H9 (cell line): ENCODE data around the gene EPC1. TPM values are rescaled to one million over a fixed set of nuclear protein-coding genes. Genes with fewer than 3 reads are reported as not detected.

Experiments
- DNase-seq: peaks from one replicate; pipeline ENCODE4 v3.0.0-alpha.2; 2017
- H2AFZ ChIP-seq: one replicate; pipeline ENCODE4 v1.6.1; 2013; ENCODE audit warnings: mild to moderate bottlenecking, low read length, control low read depth, moderate library complexity
- H2AK5ac ChIP-seq: 2 replicates; pipeline ENCODE4 v1.6.1; 2013; ENCODE audit warnings: low read length, control low read depth, mixed read lengths; ENCODE audit not compliant: insufficient read length
- H2BK120ac ChIP-seq: one replicate; pipeline ENCODE4 v1.6.1; 2013; ENCODE audit warnings: low read depth, mild to moderate bottlenecking, low read length, control low read depth, inconsistent platforms; ENCODE audit not compliant: poor library complexity, severe bottlenecking
- H2BK12ac ChIP-seq: 2 replicates; pipeline ENCODE4 v1.6.1; 2013; ENCODE audit warnings: low read length, control low read depth, mixed read lengths, low read depth; ENCODE audit not compliant: insufficient read length
- H2BK15ac ChIP-seq: 2 replicates; pipeline ENCODE4 v1.6.1; 2013; ENCODE audit warnings: low read depth, low read length, control low read depth
- H2BK20ac ChIP-seq: one replicate; pipeline ENCODE4 v1.6.1; 2013; ENCODE audit warnings: low read depth, mild to moderate bottlenecking, low read length, control low read depth, inconsistent platforms; ENCODE audit not compliant: poor library complexity, severe bottlenecking
- H2BK5ac ChIP-seq: 2 replicates; pipeline ENCODE4 v1.6.1; 2013; ENCODE audit warnings: low read length, control low read depth, mixed read lengths; ENCODE audit not compliant: insufficient read length
- H3K14ac ChIP-seq: 2 replicates; pipeline ENCODE4 v1.6.1; 2013; ENCODE audit warnings: low read length, control low read depth; ENCODE audit not compliant: insufficient read depth
- H3K18ac ChIP-seq: 2 replicates; pipeline ENCODE4 v1.6.1; 2013; ENCODE audit warnings: low read depth, mild to moderate bottlenecking, mixed read lengths, low read length, control low read depth; ENCODE audit not compliant: insufficient read length
- H3K23ac ChIP-seq: 2 replicates; pipeline ENCODE4 v1.6.1; 2013; ENCODE audit warnings: low read length, control low read depth, mixed read lengths, low read depth; ENCODE audit not compliant: insufficient read length
- H3K23me2 ChIP-seq: 2 replicates; pipeline ENCODE4 v1.6.1; 2013; ENCODE audit warnings: low read depth, mild to moderate bottlenecking, mixed read lengths, low read length, control low read depth; ENCODE audit not compliant: insufficient read length, poor library complexity, severe bottlenecking
- H3K27ac ChIP-seq: 2 replicates; pipeline ENCODE4 v1.5.1; 2013; ENCODE audit warnings: low read length, control low read depth, mixed read lengths, low read depth; ENCODE audit not compliant: insufficient read length
- H3K27me3 ChIP-seq: 2 replicates; pipeline ENCODE4 v1.6.1; 2013; ENCODE audit warnings: low read length, control low read depth, inconsistent platforms; ENCODE audit not compliant: insufficient read depth
- H3K4ac ChIP-seq: 2 replicates; pipeline ENCODE4 v1.6.1; 2013; ENCODE audit warnings: low read depth, mild to moderate bottlenecking, control low read depth, inconsistent platforms, low read length, moderate library complexity
- H3K4me1 ChIP-seq: 2 replicates; pipeline ENCODE4 v1.6.1; 2013; ENCODE audit warnings: low read length, control low read depth, inconsistent platforms; ENCODE audit not compliant: insufficient read depth
- H3K4me2 ChIP-seq: 2 replicates; pipeline ENCODE4 v1.6.1; 2013; ENCODE audit warnings: low read length, control low read depth, mixed read lengths; ENCODE audit not compliant: insufficient read length, insufficient read depth
- H3K56ac ChIP-seq: 2 replicates; pipeline ENCODE4 v1.6.1; 2013; ENCODE audit warnings: low read depth, mild to moderate bottlenecking, mixed read lengths, low read length, control low read depth; ENCODE audit not compliant: insufficient read length
- H3K79me1 ChIP-seq: 2 replicates; pipeline ENCODE4 v1.6.1; 2013; ENCODE audit warnings: low read depth, mild to moderate bottlenecking, moderate library complexity, low read length, control low read depth, inconsistent platforms; ENCODE audit not compliant: insufficient read depth, poor library complexity, severe bottlenecking
- H3K79me2 ChIP-seq: 2 replicates; pipeline ENCODE4 v1.6.1; 2013; ENCODE audit warnings: low read length, control low read depth, inconsistent platforms; ENCODE audit not compliant: insufficient read depth
- H3K9ac ChIP-seq: 2 replicates; pipeline ENCODE4 v1.6.1; 2013; ENCODE audit warnings: low read length, control low read depth, mixed read lengths; ENCODE audit not compliant: insufficient read length; ENCODE audit errors: extremely low read depth
- H3K9me3 ChIP-seq: one replicate; pipeline ENCODE4 v1.6.1; 2013; ENCODE audit warnings: low read depth, low read length, inconsistent platforms; ENCODE audit not compliant: control insufficient read depth
- H3T11ph ChIP-seq: one replicate; pipeline ENCODE4 v1.6.1; 2013; ENCODE audit warnings: mild to moderate bottlenecking, low read length, control low read depth, inconsistent platforms
- H4K20me1 ChIP-seq: one replicate; pipeline ENCODE4 v1.6.1; 2013; ENCODE audit not compliant: control insufficient read depth, insufficient read length, insufficient read depth
- H4K5ac ChIP-seq: 2 replicates; pipeline ENCODE4 v1.6.1; 2013; ENCODE audit warnings: low read depth, mild to moderate bottlenecking, mixed read lengths, low read length, control low read depth; ENCODE audit not compliant: insufficient read length
- H4K8ac ChIP-seq: replicated peaks from 2 replicates; pipeline ENCODE4 v1.6.1; 2013; ENCODE audit warnings: low read length, control low read depth, mixed read lengths, low read depth; ENCODE audit not compliant: insufficient read length
- H4K91ac ChIP-seq: 2 replicates; pipeline ENCODE4 v1.6.1; 2013; ENCODE audit warnings: low read depth, mild to moderate bottlenecking, moderate library complexity, mixed read lengths, low read length, control low read depth; ENCODE audit not compliant: insufficient read length
- H3K27ac Mint-ChIP-seq, 3 experiments: 2 replicates in 2 of 3; 3 replicates in 1 of 3; pipeline ENCODE4 v1.8.0; 2020 to 2021; ENCODE audit warnings: mixed read lengths in 3 of 3, mild to moderate bottlenecking in 1 of 3, moderate library complexity in 1 of 3
- H3K27me3 Mint-ChIP-seq: 2 replicates; pipeline ENCODE4 v1.8.0; 2021; ENCODE audit warnings: low read depth, mild to moderate bottlenecking, moderate library complexity, mixed read lengths
- H3K36me3 Mint-ChIP-seq, 3 experiments: 2 replicates in 2 of 3; 3 replicates in 1 of 3; pipeline ENCODE4 v1.8.0; 2020 to 2021; ENCODE audit warnings: low read depth in 3 of 3, mixed read lengths in 3 of 3; ENCODE audit not compliant: insufficient read depth in 1 of 3
- H3K4me1 Mint-ChIP-seq, 2 experiments: 2 replicates each; pipeline ENCODE4 v1.8.0; 2020; ENCODE audit warnings: mixed read lengths in 2 of 2
- H3K4me3 Mint-ChIP-seq, 2 experiments: 2 replicates in 1 of 2; 3 replicates in 1 of 2; pipeline ENCODE4 v1.8.0; 2020 to 2021; ENCODE audit warnings: mild to moderate bottlenecking in 2 of 2, mixed read lengths in 2 of 2, moderate library complexity in 1 of 2
- H3K9me3 Mint-ChIP-seq, 2 experiments: 2 replicates in 1 of 2; 3 replicates in 1 of 2; pipeline ENCODE4 v1.8.0; 2020; ENCODE audit warnings: mild to moderate bottlenecking in 2 of 2, mixed read lengths in 2 of 2, moderate library complexity in 1 of 2
- WGBS: extraction: QIAGEN DNeasy Blood & Tissue Kit; methylation state at CpG from one replicate; pipeline ENCODE4 v1.1.7; 2013; ENCODE audit warnings: missing lambda C conversion rate, low lambda C conversion rate, mixed read lengths; ENCODE audit not compliant: insufficient read length; ENCODE audit errors: extremely low coverage; 5-methylcytosine and 5-hydroxymethylcytosine counted together
- total RNA-seq: library from RNA; stranded (reverse); gene quantifications from 2 replicates; pipeline ENCODE4 v1.2.1, GENCODE V29; 2021
- TF ChIP-seq, protein P1 (sequence below): fragments of 200-600 bp; sonication (generic); conservative IDR thresholded peaks from 3 replicates; pipeline ENCODE4 v1.8.0; 2021; ENCODE audit warnings: antibody characterized with exemption, mild to moderate bottlenecking

The EPC1 gene
- total RNA-seq, 1 experiment from 2014 or later: 32.5 TPM

DNA sequence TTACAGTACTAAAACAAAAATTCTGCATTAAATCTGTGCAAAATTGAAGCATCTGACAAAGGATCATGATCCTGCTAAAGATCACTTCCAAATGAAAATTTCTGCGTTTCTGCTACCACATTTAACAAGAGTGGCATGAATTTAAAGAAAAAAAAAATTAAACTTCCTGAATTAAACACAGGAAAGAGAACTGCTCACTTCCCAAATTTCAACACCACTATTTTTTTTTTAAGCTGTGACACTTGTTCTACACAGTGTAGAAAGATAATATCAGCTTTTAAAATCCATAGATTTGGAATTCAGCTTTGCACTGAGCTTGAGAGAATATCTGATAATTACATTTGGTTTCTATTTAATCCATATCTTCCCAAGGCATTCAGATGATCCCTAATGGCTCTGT is 73.6 kb downstream of the EPC1 start:
- H2BK120ac ChIP-seq: no peak overlapping the region
- H2BK15ac ChIP-seq: no peak overlapping the region
- no peak overlapping the region for H4K8ac ChIP-seq
- no peaks in the 10 kb centered on the region for H3K23me2 ChIP-seq
- no peak overlapping the region for H3K56ac ChIP-seq
- WGBS: no CpG with 5 or more reads among the region's 1 CpG
- Mint-ChIP-seq H3K27ac (no peak overlapping the region), H3K36me3 (peaks cover 18 to 68% (median 54%) of the 10 kb centered on the region in 3 experiments; a peak in 6 of 7 replicates), H3K4me1 (peaks cover 8 to 11% of the 10 kb centered on the region in 2 experiments), H3K27me3 (no peaks in the 10 kb centered on the region), H3K4me3 (no peak overlapping the region), H3K9me3 (no peaks in the 10 kb centered on the region)
- no peak overlapping the region for H2BK12ac ChIP-seq
- H2AK5ac ChIP-seq: no peak overlapping the region
- TF ChIP-seq, protein P1, sequence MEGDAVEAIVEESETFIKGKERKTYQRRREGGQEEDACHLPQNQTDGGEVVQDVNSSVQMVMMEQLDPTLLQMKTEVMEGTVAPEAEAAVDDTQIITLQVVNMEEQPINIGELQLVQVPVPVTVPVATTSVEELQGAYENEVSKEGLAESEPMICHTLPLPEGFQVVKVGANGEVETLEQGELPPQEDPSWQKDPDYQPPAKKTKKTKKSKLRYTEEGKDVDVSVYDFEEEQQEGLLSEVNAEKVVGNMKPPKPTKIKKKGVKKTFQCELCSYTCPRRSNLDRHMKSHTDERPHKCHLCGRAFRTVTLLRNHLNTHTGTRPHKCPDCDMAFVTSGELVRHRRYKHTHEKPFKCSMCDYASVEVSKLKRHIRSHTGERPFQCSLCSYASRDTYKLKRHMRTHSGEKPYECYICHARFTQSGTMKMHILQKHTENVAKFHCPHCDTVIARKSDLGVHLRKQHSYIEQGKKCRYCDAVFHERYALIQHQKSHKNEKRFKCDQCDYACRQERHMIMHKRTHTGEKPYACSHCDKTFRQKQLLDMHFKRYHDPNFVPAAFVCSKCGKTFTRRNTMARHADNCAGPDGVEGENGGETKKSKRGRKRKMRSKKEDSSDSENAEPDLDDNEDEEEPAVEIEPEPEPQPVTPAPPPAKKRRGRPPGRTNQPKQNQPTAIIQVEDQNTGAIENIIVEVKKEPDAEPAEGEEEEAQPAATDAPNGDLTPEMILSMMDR: no peak
- no peak overlapping the region for H3T11ph ChIP-seq
- H3K27ac ChIP-seq: no peak overlapping the region
- no peak overlapping the region for H3K23ac ChIP-seq
- no peaks in the 10 kb centered on the region for H3K27me3 ChIP-seq
- H4K20me1 ChIP-seq: no peaks in the 10 kb centered on the region
- no peak overlapping the region for H3K18ac ChIP-seq
- no peak overlapping the region for H2BK5ac ChIP-seq
- no peak for DNase-seq
- H3K79me1 ChIP-seq: no peaks in the 10 kb centered on the region
- H4K91ac ChIP-seq: no peak overlapping the region
- H3K4ac ChIP-seq: no peak overlapping the region
- no peak overlapping the region for H3K4me2 ChIP-seq
- H3K4me1 ChIP-seq: no peaks in the 10 kb centered on the region
- H3K9ac ChIP-seq: no peak overlapping the region
- no peak overlapping the region for H4K5ac ChIP-seq
- no peak overlapping the region for H2AFZ ChIP-seq
- H2BK20ac ChIP-seq: no peak overlapping the region
- no peaks in the 10 kb centered on the region for H3K9me3 ChIP-seq
- H3K14ac ChIP-seq: no peak overlapping the region
- H3K79me2 ChIP-seq: no peaks in the 10 kb centered on the region
